HEK293 (cell line): ENCODE results near the gene TMCC2.

Experiments
- CTCF ChIP-seq: fragments of 450-650 bp; formaldehyde crosslinking; IDR thresholded peaks from 2 replicates; pipeline ENCODE4 v1.5.1; 2016; ENCODE audit warnings: missing biosample characterization, missing genetic modification characterization
- HOXD13 ChIP-seq: sonication (generic); formaldehyde crosslinking; IDR thresholded peaks from 2 replicates; pipeline ENCODE4 v1.8.0; 2022; ENCODE audit warnings: missing genetic modification reagents, borderline replicate concordance
- PATZ1 ChIP-seq: fragments of 450-650 bp; formaldehyde crosslinking; IDR thresholded peaks from 2 replicates; pipeline ENCODE4 v1.5.1; 2016; ENCODE audit warnings: missing biosample characterization, missing genetic modification characterization
- REST ChIP-seq: fragments of 450-650 bp; formaldehyde crosslinking; IDR thresholded peaks from 2 replicates; pipeline ENCODE4 v1.5.1; 2016; ENCODE audit warnings: missing biosample characterization, missing genetic modification characterization
- ZNF140 ChIP-seq: fragments of 450-650 bp; formaldehyde crosslinking; IDR thresholded peaks from 2 replicates; pipeline ENCODE4 v1.5.1; 2016; ENCODE audit warnings: missing biosample characterization, missing genetic modification characterization
- ZNF16 ChIP-seq: fragments of 450-650 bp; formaldehyde crosslinking; IDR thresholded peaks from 2 replicates; pipeline ENCODE4 v1.5.1; 2016; ENCODE audit warnings: low read depth, missing biosample characterization, missing genetic modification characterization
- ZNF274 ChIP-seq, 2 experiments: fragments of 200-500 bp in 1 of 2; fragments of 450-650 bp in 1 of 2; sonication (Bioruptor generic) in 1 of 2; formaldehyde crosslinking in 1 of 2; IDR thresholded peaks; 2 replicates each; pipeline versions ENCODE4 v1.5.1 to v1.6.1; 2014 to 2016; ENCODE audit warnings: borderline replicate concordance in 1 of 2, inconsistent platforms in 1 of 2, low read length in 1 of 2, missing biosample characterization in 1 of 2, missing genetic modification characterization in 1 of 2
- ZNF416 ChIP-seq: fragments of 450-650 bp; formaldehyde crosslinking; IDR thresholded peaks from 2 replicates; pipeline ENCODE4 v1.5.1; 2016; ENCODE audit warnings: missing biosample characterization, missing genetic modification characterization
- ZNF560 ChIP-seq: fragments of 450-650 bp; formaldehyde crosslinking; IDR thresholded peaks from 2 replicates; pipeline ENCODE4 v1.5.1; 2017; ENCODE audit warnings: missing biosample characterization, missing genetic modification characterization, borderline replicate concordance
- TF ChIP-seq, protein P1 (sequence below): fragments of 450-650 bp; formaldehyde crosslinking; IDR thresholded peaks from 2 replicates; pipeline ENCODE4 v1.5.1; 2016; ENCODE audit warnings: missing biosample characterization, missing genetic modification characterization
- TF ChIP-seq, protein P2 (sequence below): fragments of 450-650 bp; formaldehyde crosslinking; IDR thresholded peaks from 2 replicates; pipeline ENCODE4 v1.5.1; 2016; ENCODE audit warnings: missing biosample characterization, missing genetic modification characterization, low read depth
- TF ChIP-seq, protein P3 (sequence below): fragments of 450-650 bp; formaldehyde crosslinking; IDR thresholded peaks from 2 replicates; pipeline ENCODE4 v1.5.1; 2016; ENCODE audit warnings: missing biosample characterization, missing genetic modification characterization

DNA sequence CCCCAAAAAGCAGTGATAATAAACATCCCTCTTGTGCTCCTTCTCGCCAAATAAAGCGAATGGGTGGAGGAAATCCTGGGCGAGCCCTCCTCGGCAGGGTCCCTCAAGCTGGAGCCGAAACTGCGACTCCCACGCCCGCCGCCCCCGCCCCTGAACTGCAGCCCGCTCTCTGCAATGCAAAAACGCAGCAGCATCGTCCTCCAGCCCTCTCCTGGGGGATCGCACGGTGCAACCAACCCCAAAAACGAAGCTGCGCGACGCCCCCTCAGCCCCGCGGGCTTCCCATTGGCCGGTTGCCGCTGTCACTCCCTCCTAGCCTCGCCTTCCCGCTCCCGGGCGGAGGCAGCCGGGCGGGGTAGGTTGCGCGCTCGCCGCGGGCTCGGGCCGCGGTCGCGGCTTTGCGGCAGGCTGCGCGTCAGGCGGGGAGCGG, at the start of gene TMCC2:
- TF ChIP-seq, protein P1, sequence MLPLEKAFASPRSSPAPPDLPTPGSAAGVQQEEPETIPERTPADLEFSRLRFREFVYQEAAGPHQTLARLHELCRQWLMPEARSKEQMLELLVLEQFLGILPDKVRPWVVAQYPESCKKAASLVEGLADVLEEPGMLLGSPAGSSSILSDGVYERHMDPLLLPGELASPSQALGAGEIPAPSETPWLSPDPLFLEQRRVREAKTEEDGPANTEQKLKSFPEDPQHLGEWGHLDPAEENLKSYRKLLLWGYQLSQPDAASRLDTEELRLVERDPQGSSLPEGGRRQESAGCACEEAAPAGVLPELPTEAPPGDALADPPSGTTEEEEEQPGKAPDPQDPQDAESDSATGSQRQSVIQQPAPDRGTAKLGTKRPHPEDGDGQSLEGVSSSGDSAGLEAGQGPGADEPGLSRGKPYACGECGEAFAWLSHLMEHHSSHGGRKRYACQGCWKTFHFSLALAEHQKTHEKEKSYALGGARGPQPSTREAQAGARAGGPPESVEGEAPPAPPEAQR: no peak
- peak; percentile 90 for TF ChIP-seq PATZ1 (tag by site-specific recombination)
- TF ChIP-seq REST (tag by site-specific recombination): no peak
- TF ChIP-seq CTCF (tag by site-specific recombination): no peak
- TF ChIP-seq, protein P2, sequence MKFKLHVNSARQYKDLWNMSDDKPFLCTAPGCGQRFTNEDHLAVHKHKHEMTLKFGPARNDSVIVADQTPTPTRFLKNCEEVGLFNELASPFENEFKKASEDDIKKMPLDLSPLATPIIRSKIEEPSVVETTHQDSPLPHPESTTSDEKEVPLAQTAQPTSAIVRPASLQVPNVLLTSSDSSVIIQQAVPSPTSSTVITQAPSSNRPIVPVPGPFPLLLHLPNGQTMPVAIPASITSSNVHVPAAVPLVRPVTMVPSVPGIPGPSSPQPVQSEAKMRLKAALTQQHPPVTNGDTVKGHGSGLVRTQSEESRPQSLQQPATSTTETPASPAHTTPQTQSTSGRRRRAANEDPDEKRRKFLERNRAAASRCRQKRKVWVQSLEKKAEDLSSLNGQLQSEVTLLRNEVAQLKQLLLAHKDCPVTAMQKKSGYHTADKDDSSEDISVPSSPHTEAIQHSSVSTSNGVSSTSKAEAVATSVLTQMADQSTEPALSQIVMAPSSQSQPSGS (tag by site-specific recombination): no peak
- TF ChIP-seq ZNF274 (IDR thresholded peaks at IDR 0.05; ENCODE audit: low read length): no peak
- TF ChIP-seq ZNF274 (tag by site-specific recombination; IDR thresholded peaks at IDR 0.05; ENCODE audit: borderline replicate concordance): no peak
- TF ChIP-seq, protein P3, sequence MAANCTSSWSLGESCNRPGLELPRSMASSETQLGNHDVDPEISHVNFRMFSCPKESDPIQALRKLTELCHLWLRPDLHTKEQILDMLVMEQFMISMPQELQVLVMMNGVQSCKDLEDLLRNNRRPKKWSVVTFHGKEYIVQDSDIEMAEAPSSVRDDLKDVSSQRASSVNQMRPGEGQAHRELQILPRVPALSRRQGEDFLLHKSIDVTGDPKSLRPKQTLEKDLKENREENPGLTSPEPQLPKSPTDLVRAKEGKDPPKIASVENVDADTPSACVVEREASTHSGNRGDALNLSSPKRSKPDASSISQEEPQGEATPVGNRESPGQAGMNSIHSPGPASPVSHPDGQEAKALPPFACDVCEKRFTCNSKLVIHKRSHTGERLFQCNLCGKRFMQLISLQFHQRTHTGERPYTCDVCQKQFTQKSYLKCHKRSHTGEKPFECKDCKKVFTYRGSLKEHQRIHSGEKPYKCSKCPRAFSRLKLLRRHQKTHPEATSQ (tag by site-specific recombination): no peak
- TF ChIP-seq HOXD13 (CRISPR knock-in tag): no peak
- no peak for TF ChIP-seq ZNF16 (tag by site-specific recombination)
- no peak for TF ChIP-seq ZNF560 (tag by site-specific recombination)
- no peak for TF ChIP-seq ZNF416 (tag by site-specific recombination)
- TF ChIP-seq ZNF140 (tag by site-specific recombination): no peak
